ENCODE data around the gene COA6.

Gene COA6

GRCh38 chr1:234413485-234413884 is 40.2 kb downstream of the COA6 start:
- Histone ChIP-seq H3K27ac (ENCODE audit: low read length) (no peak overlapping the region), H3K4me1 (ENCODE audit: control insufficient read depth in 1 of 2, insufficient read depth in 2 of 2, low read length in 2 of 2) (no peaks in the 10 kb centered on the region), H3K27me3 (ENCODE audit: low read depth, low read length) (no peaks in the 10 kb centered on the region), H3K4me3 (ENCODE audit: low read depth in 1 of 2, low read length in 2 of 2) (no peak overlapping the region), H3K36me3 (ENCODE audit: control insufficient read depth in 1 of 2, insufficient read depth in 2 of 2, low read length in 2 of 2) (peaks cover 24 to 35% of the 10 kb centered on the region in 2 donors), H3K9me3 (ENCODE audit: control insufficient read depth in 1 of 2, low read length in 2 of 2) (no peaks in the 10 kb centered on the region)

DNA sequence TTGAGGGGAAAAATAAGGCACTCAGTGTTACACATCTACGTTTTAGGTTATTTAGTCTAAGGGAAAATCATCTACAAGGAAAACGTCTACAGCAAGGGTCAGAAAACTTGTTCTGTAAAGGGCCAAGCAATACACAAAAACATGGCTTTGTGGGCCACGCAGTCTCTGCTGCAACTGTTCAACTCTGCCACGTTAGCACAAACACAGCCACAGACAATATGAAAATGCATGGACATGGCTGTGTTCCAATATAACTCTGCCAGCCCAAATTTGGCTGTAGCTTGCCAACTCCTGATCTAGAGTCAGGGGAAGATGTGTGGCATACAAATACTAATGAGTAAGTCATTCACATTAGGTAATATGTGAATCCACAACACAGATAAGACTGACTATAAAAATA is 40.7 kb downstream of the COA6 start:
- Histone ChIP-seq H3K4me3 (ENCODE audit: low read depth in 1 of 2, low read length in 2 of 2) (no peak overlapping the region), H3K27me3 (ENCODE audit: low read depth, low read length) (no peaks in the 10 kb centered on the region), H3K27ac (ENCODE audit: low read length) (no peak overlapping the region), H3K9me3 (ENCODE audit: control insufficient read depth in 1 of 2, low read length in 2 of 2) (no peaks in the 10 kb centered on the region), H3K4me1 (ENCODE audit: control insufficient read depth in 1 of 2, insufficient read depth in 2 of 2, low read length in 2 of 2) (no peaks in the 10 kb centered on the region), H3K36me3 (ENCODE audit: control insufficient read depth in 1 of 2, insufficient read depth in 2 of 2, low read length in 2 of 2) (peaks cover 21 to 36% of the 10 kb centered on the region in 2 donors)

- Histone ChIP-seq H3K9me3 (ENCODE audit: control insufficient read depth in 1 of 2, low read length in 2 of 2) (no peaks in the 10 kb centered on the region), H3K27me3 (ENCODE audit: low read depth, low read length) (no peaks in the 10 kb centered on the region), H3K36me3 (ENCODE audit: control insufficient read depth in 1 of 2, insufficient read depth in 2 of 2, low read length in 2 of 2) (peaks cover 26 to 39% of the 10 kb centered on the region in 2 donors), H3K27ac (ENCODE audit: low read length) (no peak overlapping the region), H3K4me3 (ENCODE audit: low read depth in 1 of 2, low read length in 2 of 2) (no peak overlapping the region), H3K4me1 (ENCODE audit: control insufficient read depth in 1 of 2, insufficient read depth in 2 of 2, low read length in 2 of 2) (no peaks in the 10 kb centered on the region)
Observed at GRCh38 chr1:234427950-234428646, 54.8 kb downstream of the COA6 start.

DNA sequence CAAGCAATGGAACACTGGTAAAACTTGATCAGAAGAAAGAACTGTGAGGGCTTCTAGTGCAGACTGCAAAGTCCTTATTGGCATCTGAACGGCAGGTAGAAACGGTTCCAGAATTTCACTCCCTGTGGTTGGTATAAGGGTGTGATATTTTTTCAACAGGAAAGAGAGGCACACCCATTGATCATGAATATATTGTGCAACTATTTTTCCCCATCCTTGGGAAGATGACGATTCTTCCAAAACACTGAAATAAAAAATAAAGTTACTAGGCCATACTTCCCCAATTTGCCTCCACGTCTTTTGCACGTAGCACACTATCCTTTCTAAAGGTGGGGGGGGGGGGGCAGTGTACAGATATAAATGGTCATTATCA is 56.2 kb downstream of the COA6 start:
- Histone ChIP-seq H3K27ac (ENCODE audit: low read length) (no peak overlapping the region), H3K4me1 (ENCODE audit: control insufficient read depth in 1 of 2, insufficient read depth in 2 of 2, low read length in 2 of 2) (no peaks in the 10 kb centered on the region), H3K36me3 (ENCODE audit: control insufficient read depth in 1 of 2, insufficient read depth in 2 of 2, low read length in 2 of 2) (peaks cover 20 to 30% of the 10 kb centered on the region in 2 donors), H3K27me3 (ENCODE audit: low read depth, low read length) (no peaks in the 10 kb centered on the region), H3K4me3 (ENCODE audit: low read depth in 1 of 2, low read length in 2 of 2) (no peak overlapping the region), H3K9me3 (ENCODE audit: control insufficient read depth in 1 of 2, low read length in 2 of 2) (no peaks in the 10 kb centered on the region)

GRCh38 chr1:234430691-234431090 is 57.4 kb downstream of the COA6 start:
- H3K27ac ChIP-seq (ENCODE audit: low read length): no peak overlapping the region
- peaks cover 21 to 32% of the 10 kb centered on the region in 2 donors for H3K36me3 ChIP-seq (ENCODE audit: control insufficient read depth in 1 of 2, insufficient read depth in 2 of 2, low read length in 2 of 2)
- no peaks in the 10 kb centered on the region for H3K4me1 ChIP-seq (ENCODE audit: control insufficient read depth in 1 of 2, insufficient read depth in 2 of 2, low read length in 2 of 2)

GRCh38 chr1:234431255-234431654 is 58.0 kb downstream of the COA6 start:
- Histone ChIP-seq H3K4me1 (ENCODE audit: control insufficient read depth in 1 of 2, insufficient read depth in 2 of 2, low read length in 2 of 2) (no peaks in the 10 kb centered on the region), H3K27ac (ENCODE audit: low read length) (no peak overlapping the region), H3K9me3 (ENCODE audit: control insufficient read depth in 1 of 2, low read length in 2 of 2) (no peaks in the 10 kb centered on the region), H3K36me3 (ENCODE audit: control insufficient read depth in 1 of 2, insufficient read depth in 2 of 2, low read length in 2 of 2) (peaks cover 22 to 33% of the 10 kb centered on the region in 2 donors), H3K4me3 (ENCODE audit: low read depth in 1 of 2, low read length in 2 of 2) (no peak overlapping the region), H3K27me3 (ENCODE audit: low read depth, low read length) (no peaks in the 10 kb centered on the region)

More at GRCh38 chr1:234430691-234431090, 57.4 kb downstream of the COA6 start:
- H3K27me3 ChIP-seq (ENCODE audit: low read depth, low read length): no peaks in the 10 kb centered on the region
- no peaks in the 10 kb centered on the region for H3K9me3 ChIP-seq (ENCODE audit: control insufficient read depth in 1 of 2, low read length in 2 of 2)
- no peak overlapping the region for H3K4me3 ChIP-seq (ENCODE audit: low read depth in 1 of 2, low read length in 2 of 2)

GRCh38 chr1:234433563-234434285 is 60.5 kb downstream of the COA6 start:
- Histone ChIP-seq H3K4me3 (ENCODE audit: low read depth in 1 of 2, low read length in 2 of 2) (no peak overlapping the region), H3K27me3 (ENCODE audit: low read depth, low read length) (no peaks in the 10 kb centered on the region), H3K36me3 (ENCODE audit: control insufficient read depth in 1 of 2, insufficient read depth in 2 of 2, low read length in 2 of 2) (peaks cover 17 to 28% of the 10 kb centered on the region in 2 donors), H3K27ac (ENCODE audit: low read length) (no peak overlapping the region), H3K4me1 (ENCODE audit: control insufficient read depth in 1 of 2, insufficient read depth in 2 of 2, low read length in 2 of 2) (no peaks in the 10 kb centered on the region), H3K9me3 (ENCODE audit: control insufficient read depth in 1 of 2, low read length in 2 of 2) (no peaks in the 10 kb centered on the region)

Data from muscle layer of duodenum (tissue), 2 donors.